Measurements from ENCODE around the gene RAD51.

GRCh38 chr15:40697916-40698315, 2.9 kb downstream of the RAD51 start:
- TF ChIP-seq, protein P1, sequence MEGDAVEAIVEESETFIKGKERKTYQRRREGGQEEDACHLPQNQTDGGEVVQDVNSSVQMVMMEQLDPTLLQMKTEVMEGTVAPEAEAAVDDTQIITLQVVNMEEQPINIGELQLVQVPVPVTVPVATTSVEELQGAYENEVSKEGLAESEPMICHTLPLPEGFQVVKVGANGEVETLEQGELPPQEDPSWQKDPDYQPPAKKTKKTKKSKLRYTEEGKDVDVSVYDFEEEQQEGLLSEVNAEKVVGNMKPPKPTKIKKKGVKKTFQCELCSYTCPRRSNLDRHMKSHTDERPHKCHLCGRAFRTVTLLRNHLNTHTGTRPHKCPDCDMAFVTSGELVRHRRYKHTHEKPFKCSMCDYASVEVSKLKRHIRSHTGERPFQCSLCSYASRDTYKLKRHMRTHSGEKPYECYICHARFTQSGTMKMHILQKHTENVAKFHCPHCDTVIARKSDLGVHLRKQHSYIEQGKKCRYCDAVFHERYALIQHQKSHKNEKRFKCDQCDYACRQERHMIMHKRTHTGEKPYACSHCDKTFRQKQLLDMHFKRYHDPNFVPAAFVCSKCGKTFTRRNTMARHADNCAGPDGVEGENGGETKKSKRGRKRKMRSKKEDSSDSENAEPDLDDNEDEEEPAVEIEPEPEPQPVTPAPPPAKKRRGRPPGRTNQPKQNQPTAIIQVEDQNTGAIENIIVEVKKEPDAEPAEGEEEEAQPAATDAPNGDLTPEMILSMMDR (conservative IDR thresholded peaks at IDR 0.05) = no peak
- TF ChIP-seq EZH2 (IDR thresholded peaks at IDR 0.05; ENCODE audit: low read depth) = no peak

Data from PC-9 (cell line).